ENCODE data around the gene SPHK1. TPM values are rescaled to one million over a fixed set of nuclear protein-coding genes. Genes with fewer than 3 reads are reported as not detected.

SPHK1 gene
- total RNA-seq, 1 donor from 2014 or later: 2.7 TPM

GRCh38 chr17:76382803-76383545, 1.4 kb upstream of the SPHK1 start:
- intact Hi-C loops (cut with micrococcal nuclease): no loop called here
- ATAC-seq: peak; percentile 32
- DNase-seq: peak; percentile 65

GRCh38 chr17:76383546-76384221, 725 bp upstream of the SPHK1 start:
- DNase-seq (peak; percentile 77), ATAC-seq (peak; percentile 52)
- intact Hi-C loops (cut with micrococcal nuclease): no loop called here

GRCh38 chr17:76384987-76385891, 830 bp downstream of the SPHK1 start:
- peak; percentile 66 for DNase-seq
- intact Hi-C loops (cut with micrococcal nuclease): no loop called here
- peak; percentile 3 for ATAC-seq

- intact Hi-C loops (cut with micrococcal nuclease): no loop called here
- peak; percentile 47 for ATAC-seq
- peak; percentile 88 for DNase-seq
Observed at GRCh38 chr17:76385892-76386786, 1.7 kb downstream of the SPHK1 start.

- intact Hi-C loops (cut with micrococcal nuclease): no loop called here
- ATAC-seq (no peak), DNase-seq (no peak)
Observed at GRCh38 chr17:76386966-76387765, 2.8 kb downstream of the SPHK1 start.

- intact Hi-C loops (cut with micrococcal nuclease): no loop called here
- ATAC-seq (no peak), DNase-seq (no peak)
Observed at GRCh38 chr17:76388966-76389888, 4.8 kb downstream of the SPHK1 start.

- DNase-seq (no peak), ATAC-seq (no peak)
Observed at GRCh38 chr17:76390003-76390421, 5.6 kb downstream of the SPHK1 start.

GRCh38 chr17:76391200-76391715, 6.8 kb downstream of the SPHK1 start:
- intact Hi-C loops (cut with micrococcal nuclease): no loop called here
- no peak for ATAC-seq

More at GRCh38 chr17:76390003-76390421, 5.6 kb downstream of the SPHK1 start:
- intact Hi-C loops (cut with micrococcal nuclease): no loop called here

GRCh38 chr17:76394166-76394565, 9.8 kb downstream of the SPHK1 start:
- no peak for DNase-seq

More at GRCh38 chr17:76391200-76391715, 6.8 kb downstream of the SPHK1 start:
- no peak for DNase-seq

GRCh38 chr17:76395980-76396379, 11.6 kb downstream of the SPHK1 start:
- ATAC-seq (no peak), DNase-seq (no peak)
- intact Hi-C loops (cut with micrococcal nuclease): loop anchor here (5.0 kb wide), 1 partner anchor 94 kb away; no protein-coding TSS in a partner anchor

More at GRCh38 chr17:76394166-76394565, 9.8 kb downstream of the SPHK1 start:
- intact Hi-C loops (cut with micrococcal nuclease): no loop called here
- ATAC-seq: no peak

GRCh38 chr17:76397184-76397583, 12.8 kb downstream of the SPHK1 start:
- intact Hi-C loops (cut with micrococcal nuclease): loop anchor here (5.0 kb wide), 1 partner anchor 95 kb away; no protein-coding TSS in a partner anchor
- no peak for ATAC-seq
- DNase-seq: no peak

GRCh38 chr17:76397687-76398522, 13.5 kb downstream of the SPHK1 start:
- ATAC-seq: peak; percentile 82
- intact Hi-C loops (cut with micrococcal nuclease): loop anchor here (5.0 kb wide), 1 partner anchor 96 kb away; no protein-coding TSS in a partner anchor
- peak; percentile 93 for DNase-seq

- ATAC-seq: peak; percentile 14
- DNase-seq: no peak
- intact Hi-C loops (cut with micrococcal nuclease): loop anchor here (5.0 kb wide), 1 partner anchor 96 kb away; no protein-coding TSS in a partner anchor
Observed at GRCh38 chr17:76398523-76399174, 14.2 kb downstream of the SPHK1 start.

Measured in left ventricle myocardium superior (tissue), 1 donor.